Kidney (tissue), 14 donors: ENCODE measurements around the gene SEC22C. TPM values are rescaled to one million over a fixed set of nuclear protein-coding genes. Genes with fewer than 3 reads are reported as not detected.

Source experiments
- DNase-seq, 5 donors: peaks; one replicate each; pipeline ENCODE4 v3.0.0-alpha.2; 2013 to 2020
- FAIRE-seq: peaks from 2 replicates; lab custom pipeline; 2012; peaks lifted over from hg19 to GRCh38; lab: Jason Lieb, UNC
- H3K27ac ChIP-seq, 2 donors: one replicate each; pipeline ENCODE4 v1.7.0; 2013; ENCODE audit warnings: low read depth in 2 of 2, low read length in 2 of 2, inconsistent platforms in 1 of 2
- H3K27me3 ChIP-seq: one replicate; pipeline ENCODE4 v1.7.1; 2013; ENCODE audit warnings: low read length, inconsistent platforms; ENCODE audit not compliant: control insufficient read depth, insufficient read depth
- H3K36me3 ChIP-seq, 3 donors: one replicate each; pipeline versions ENCODE4 v1.7.0 to v1.7.1; 2013; ENCODE audit warnings: low read length in 3 of 3, control low read depth in 1 of 3, inconsistent platforms in 1 of 3; ENCODE audit not compliant: insufficient read depth in 3 of 3, control insufficient read depth in 2 of 3
- H3K4me1 ChIP-seq, 3 donors: one replicate each; pipeline versions ENCODE4 v1.7.0 to v1.7.1; 2013; ENCODE audit warnings: low read length in 3 of 3, inconsistent platforms in 1 of 3, low read depth in 1 of 3; ENCODE audit not compliant: control insufficient read depth in 2 of 3, insufficient read depth in 2 of 3
- H3K4me3 ChIP-seq, 3 donors: one replicate each; pipeline versions ENCODE4 v1.7.0 to v1.8.1; 2013; ENCODE audit warnings: low read length in 3 of 3, control low read depth in 1 of 3, inconsistent platforms in 1 of 3
- H3K9ac ChIP-seq, 3 donors: one replicate each; pipeline versions ENCODE4 v1.7.0 to v1.7.1; 2013; ENCODE audit warnings: low read length in 3 of 3, control low read depth in 1 of 3, inconsistent platforms in 1 of 3
- H3K9me3 ChIP-seq, 3 donors: one replicate each; pipeline versions ENCODE4 v1.7.0 to v1.7.1; 2013; ENCODE audit warnings: low read length in 3 of 3, control low read depth in 1 of 3, inconsistent platforms in 1 of 3; ENCODE audit not compliant: control insufficient read depth in 2 of 3, insufficient read depth in 1 of 3
- intact Hi-C: fragments of 100-400 bp; cut with DNase I; formaldehyde crosslinking; loops from one replicate; pipeline ENCODE4 v1.11.1; 2022
- polyA plus RNA-seq: library from polyadenylated mRNA; stranded (reverse); fragments of 350-450 nt; fragmentation: Illumina TruSeq; extraction: RNeasy Lipid Tissue Mini Kit (QIAGEN cat#74804); gene quantifications from one replicate; pipeline ENCODE4 v1.2.3, GENCODE V29; 2014; ENCODE audit warnings: low read depth, low replicate concordance; ENCODE audit not compliant: insufficient read depth
- total RNA-seq: library from RNA; stranded (reverse); fragmentation: NEBNext Ultra II Directional; extraction: Animal tissue kit (Norgen Biotek cat#: 25700); gene quantifications from one replicate; pipeline ENCODE4 v1.2.1, GENCODE V29; 2021
- TF ChIP-seq, protein P1 (sequence below): IDR thresholded peaks from 3 replicates; pipeline ENCODE4 v1.5.1; 2012; ENCODE audit warnings: mild to moderate bottlenecking, moderate library complexity, borderline replicate concordance; ENCODE audit not compliant: insufficient read depth; ENCODE audit errors: extremely low read depth
- donor health status: control.
- donor health status: control.
- donor health status: control.
- donor health status: control.
- donor health status: control.
- donor health status: DM: yes; HTN: yes; CAD: no.
- donor health status: Normal renal cell carcinoma (clear cell type).

The SEC22C gene
- total and polyA plus RNA-seq, 2 donors from 2014 or later, result 32.8 to 43.6 TPM

DNA sequence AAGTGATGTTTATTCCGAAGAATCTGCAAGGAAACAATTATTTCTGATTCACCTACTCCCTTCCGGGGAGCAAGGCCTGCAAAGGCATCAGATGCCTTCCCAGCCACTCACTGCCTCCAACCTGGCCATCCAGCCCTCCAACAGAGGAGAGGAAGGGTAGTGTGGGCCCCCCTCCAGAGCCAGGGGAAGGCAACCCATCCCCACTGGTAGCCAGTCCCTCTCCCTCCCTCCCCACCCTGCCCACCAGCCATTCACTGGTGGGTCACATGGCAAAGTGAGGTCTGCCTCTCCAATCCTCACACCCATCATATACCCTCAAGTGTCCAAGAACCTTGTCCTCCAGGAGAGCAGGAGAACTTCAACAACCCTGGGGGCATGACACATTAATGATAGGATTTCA is 81.7 kb downstream of the SEC22C start:
- intact Hi-C loops, result no loop called here
- peak in 2 of 5 donors; percentile 0 to 15 for DNase-seq

DNA sequence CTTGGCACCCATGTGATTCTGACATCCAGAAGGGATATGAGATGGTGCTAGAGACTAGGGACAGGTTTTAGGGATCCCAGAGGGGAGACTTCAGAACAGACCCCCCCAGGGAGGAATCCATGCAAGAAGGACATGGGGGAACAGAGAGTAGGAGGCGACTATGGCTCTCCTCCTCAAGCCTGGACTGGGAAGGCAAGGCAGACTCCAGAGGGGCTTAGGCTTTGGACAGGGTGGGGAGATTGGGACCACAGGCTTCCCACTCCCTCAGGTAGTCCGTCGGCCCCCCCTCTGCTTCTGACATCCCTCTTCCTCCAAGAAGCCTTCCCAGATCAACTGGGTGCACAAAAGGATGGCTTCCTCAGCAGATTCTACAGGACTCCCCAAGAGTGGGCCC is 82.3 kb downstream of the SEC22C start:
- Histone ChIP-seq H3K36me3 (no peaks in the 10 kb centered on the region), H3K27ac (no peak overlapping the region), H3K27me3 (peaks cover 7% of the 10 kb centered on the region), H3K4me1 (peaks cover 0 to 11% (median 0%) of the 10 kb centered on the region in 3 donors), H3K9ac (no peak overlapping the region), H3K4me3 (no peak overlapping the region), H3K9me3 (no peaks in the 10 kb centered on the region)
- intact Hi-C loops, result no loop called here
- peak in 1 of 5 donors; percentile 20 for DNase-seq
- TF ChIP-seq, protein P1, sequence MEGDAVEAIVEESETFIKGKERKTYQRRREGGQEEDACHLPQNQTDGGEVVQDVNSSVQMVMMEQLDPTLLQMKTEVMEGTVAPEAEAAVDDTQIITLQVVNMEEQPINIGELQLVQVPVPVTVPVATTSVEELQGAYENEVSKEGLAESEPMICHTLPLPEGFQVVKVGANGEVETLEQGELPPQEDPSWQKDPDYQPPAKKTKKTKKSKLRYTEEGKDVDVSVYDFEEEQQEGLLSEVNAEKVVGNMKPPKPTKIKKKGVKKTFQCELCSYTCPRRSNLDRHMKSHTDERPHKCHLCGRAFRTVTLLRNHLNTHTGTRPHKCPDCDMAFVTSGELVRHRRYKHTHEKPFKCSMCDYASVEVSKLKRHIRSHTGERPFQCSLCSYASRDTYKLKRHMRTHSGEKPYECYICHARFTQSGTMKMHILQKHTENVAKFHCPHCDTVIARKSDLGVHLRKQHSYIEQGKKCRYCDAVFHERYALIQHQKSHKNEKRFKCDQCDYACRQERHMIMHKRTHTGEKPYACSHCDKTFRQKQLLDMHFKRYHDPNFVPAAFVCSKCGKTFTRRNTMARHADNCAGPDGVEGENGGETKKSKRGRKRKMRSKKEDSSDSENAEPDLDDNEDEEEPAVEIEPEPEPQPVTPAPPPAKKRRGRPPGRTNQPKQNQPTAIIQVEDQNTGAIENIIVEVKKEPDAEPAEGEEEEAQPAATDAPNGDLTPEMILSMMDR, result no peak
- no peak for FAIRE-seq

More for the DNA sequence above, 81.7 kb downstream of the SEC22C start:
- no peaks in the 10 kb centered on the region for H3K9me3 ChIP-seq
- peaks cover 7% of the 10 kb centered on the region for H3K27me3 ChIP-seq
- TF ChIP-seq, protein P1, result no peak
- H3K4me1 ChIP-seq, result peaks cover 0 to 11% (median 0%) of the 10 kb centered on the region in 3 donors
- no peak overlapping the region for H3K9ac ChIP-seq
- no peak overlapping the region for H3K27ac ChIP-seq
- no peak for FAIRE-seq
- no peak overlapping the region for H3K4me3 ChIP-seq
- no peaks in the 10 kb centered on the region for H3K36me3 ChIP-seq

DNA sequence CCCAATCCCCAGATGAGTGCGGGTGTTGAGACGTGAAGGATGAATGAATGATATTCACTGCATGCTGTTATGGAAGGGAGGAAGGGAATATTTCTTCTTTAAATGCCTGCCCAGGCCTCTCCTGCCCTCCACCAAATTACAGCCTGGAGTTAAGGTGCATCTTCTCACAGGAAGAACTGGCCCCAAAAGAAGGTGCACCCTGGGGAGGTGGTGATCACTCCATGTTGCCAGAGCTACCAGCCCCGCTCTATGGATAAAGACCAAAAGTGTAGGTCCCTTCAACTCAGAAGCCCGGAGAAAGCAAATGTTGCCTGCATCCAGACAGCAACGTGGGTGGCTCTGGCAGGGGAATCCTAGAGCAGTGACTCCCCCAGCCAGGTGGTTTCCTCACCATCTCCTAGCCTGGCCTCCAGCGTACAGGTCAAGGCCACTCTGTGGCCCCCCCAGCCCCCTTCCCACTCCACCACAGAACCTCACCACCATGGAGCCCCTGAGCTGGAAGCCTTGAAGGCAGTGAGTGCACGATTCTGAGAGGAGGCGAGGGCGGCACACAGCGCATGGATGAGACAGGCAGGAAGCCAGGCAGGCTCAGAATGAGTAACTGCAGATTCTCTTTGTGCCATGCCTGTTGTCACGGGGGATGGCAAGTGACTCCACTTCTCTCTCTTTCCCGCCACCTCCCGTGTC is 82.8 kb downstream of the SEC22C start:
- H3K4me3 ChIP-seq, result no peak overlapping the region
- H3K27me3 ChIP-seq, result peaks cover 7% of the 10 kb centered on the region
- FAIRE-seq (no peak), DNase-seq (peak in 2 of 5 donors; percentile 5 to 31)
- no peak overlapping the region for H3K9ac ChIP-seq
- TF ChIP-seq, protein P1, result no peak
- H3K27ac ChIP-seq, result no peak overlapping the region
- H3K36me3 ChIP-seq, result no peaks in the 10 kb centered on the region
- intact Hi-C loops, result no loop called here
- H3K4me1 ChIP-seq, result peaks cover 0 to 11% (median 0%) of the 10 kb centered on the region in 3 donors
- H3K9me3 ChIP-seq, result no peaks in the 10 kb centered on the region
